H1 (cell line): Measurements from ENCODE around the gene MACROD2.

Source experiments
- ATF2 ChIP-seq: IDR thresholded peaks from 2 replicates; pipeline ENCODE4 v1.6.1; 2012; ENCODE audit warnings: low read length, inconsistent platforms
- CBX5 ChIP-seq: fragments of 300-800, 300-1000 bp; sonication (generic); IDR thresholded peaks from 2 replicates; pipeline ENCODE4 v1.7.1; 2016; ENCODE audit warnings: antibody characterized with exemption, low read length, low read depth
- CEBPB ChIP-seq: IDR thresholded peaks from 2 replicates; pipeline ENCODE4 v1.6.1; 2012; ENCODE audit warnings: low read depth, low read length
- CHD1 ChIP-seq: IDR thresholded peaks from 2 replicates; pipeline ENCODE4 v1.6.1; 2012; ENCODE audit warnings: low read depth, low read length, improper control_type of control experiment
- CTCF ChIP-seq, 3 experiments: IDR thresholded peaks; 1 replicate in 2 of 3; 2 replicates in 1 of 3; pipeline versions ENCODE4 v1.5.1 to v1.6.1; 2011; ENCODE audit warnings: low read length in 3 of 3, mild to moderate bottlenecking in 3 of 3, inconsistent platforms in 2 of 3, low read depth in 1 of 3, moderate library complexity in 1 of 3; ENCODE audit not compliant: insufficient read depth in 1 of 3; ENCODE audit errors: control extremely low read depth in 1 of 3
- EP300 ChIP-seq, 2 experiments: IDR thresholded peaks; 1 replicate in 1 of 2; 2 replicates in 1 of 2; pipeline ENCODE4 v1.6.1; 2011 to 2012; ENCODE audit warnings: low read depth in 2 of 2, low read length in 2 of 2, mild to moderate bottlenecking in 2 of 2, borderline replicate concordance in 1 of 2, inconsistent platforms in 1 of 2, moderate library complexity in 1 of 2
- GABPA ChIP-seq: IDR thresholded peaks from 2 replicates; pipeline ENCODE4 v1.6.1; 2011; ENCODE audit warnings: mild to moderate bottlenecking, low read length, moderate library complexity, borderline replicate concordance; ENCODE audit not compliant: insufficient read depth
- JUND ChIP-seq: IDR thresholded peaks from 2 replicates; pipeline ENCODE4 v1.6.1; 2011; ENCODE audit warnings: mild to moderate bottlenecking, improper control_type of control experiment, low read length
- POLR2A ChIP-seq, 2 experiments: IDR thresholded peaks; 1 replicate in 1 of 2; 2 replicates in 1 of 2; pipeline ENCODE4 v1.6.1; 2011; ENCODE audit warnings: low read depth in 2 of 2, low read length in 2 of 2, mild to moderate bottlenecking in 2 of 2; ENCODE audit errors: control extremely low read depth in 1 of 2
- RFX5 ChIP-seq: IDR thresholded peaks from 2 replicates; pipeline ENCODE4 v1.6.1; 2011; ENCODE audit warnings: low read depth, low read length, improper control_type of control experiment, borderline replicate concordance
- TCF12 ChIP-seq: IDR thresholded peaks from 2 replicates; pipeline ENCODE4 v1.6.1; 2011; ENCODE audit warnings: low read depth, mild to moderate bottlenecking, low read length
- ZNF274 ChIP-seq: IDR thresholded peaks from 2 replicates; pipeline ENCODE4 v1.7.0; 2012; ENCODE audit warnings: low read length, borderline replicate concordance; ENCODE audit errors: extremely low read depth

GRCh38 chr20:14581731-14582130 lies 586.4 kb downstream of the MACROD2 start:
- TF ChIP-seq CTCF (IDR thresholded peaks at IDR 0.05; ENCODE audit: control extremely low read depth in 1 of 3, insufficient read depth in 1 of 3, low read depth in 1 of 3, low read length in 3 of 3) (no peak), CHD1 (no peak), ATF2 (no peak), CBX5 (no peak), POLR2A (IDR thresholded peaks at IDR 0.05; ENCODE audit: control extremely low read depth in 1 of 2, low read depth in 2 of 2, low read length in 2 of 2) (no peak), EP300 (IDR thresholded peaks at IDR 0.05; ENCODE audit: borderline replicate concordance in 1 of 2, low read depth in 2 of 2, low read length in 2 of 2) (no peak), JUND (no peak), TCF12 (no peak), ZNF274 (no peak), GABPA (no peak), CEBPB (no peak), RFX5 (no peak)
